NCI-H2171 treated with DMSO at 0.1 percent for 48 hours (cell line): ENCODE measurements around the gene HS2ST1.
A peak's percentile ranks its signal among the peaks of the same experiment; 100 is the strongest.
"Not testable (repeated sequence)": the region's sequence is repeated elsewhere in the genome, so short reads cannot be mapped to it uniquely, and the experiment has no call there.

Source experiments
- DNase-seq: peaks from one replicate; lab custom pipeline; 2025; lab: John Stamatoyannopoulos, UW

The HS2ST1 gene

DNA sequence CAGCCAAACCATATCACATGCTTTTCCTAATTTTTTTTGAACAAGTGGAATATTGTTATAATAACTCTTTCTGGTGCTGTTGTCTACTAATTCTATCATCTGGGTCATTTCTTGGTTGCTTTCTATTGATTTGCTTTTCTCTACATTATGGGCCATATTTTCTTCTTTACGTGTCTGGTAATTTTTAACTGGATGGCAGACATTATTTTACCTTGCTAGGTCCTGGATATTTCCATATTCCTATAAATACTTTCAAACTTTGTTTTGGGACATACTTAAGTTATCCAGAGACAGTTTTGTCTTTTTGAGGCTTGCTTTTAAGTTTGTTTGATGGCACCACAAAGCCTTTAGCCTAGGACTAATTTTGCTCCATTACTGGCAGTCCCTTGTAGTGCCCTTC lies 11.3 kb downstream of the HS2ST1 start:
- DNase-seq = no peak

DNA sequence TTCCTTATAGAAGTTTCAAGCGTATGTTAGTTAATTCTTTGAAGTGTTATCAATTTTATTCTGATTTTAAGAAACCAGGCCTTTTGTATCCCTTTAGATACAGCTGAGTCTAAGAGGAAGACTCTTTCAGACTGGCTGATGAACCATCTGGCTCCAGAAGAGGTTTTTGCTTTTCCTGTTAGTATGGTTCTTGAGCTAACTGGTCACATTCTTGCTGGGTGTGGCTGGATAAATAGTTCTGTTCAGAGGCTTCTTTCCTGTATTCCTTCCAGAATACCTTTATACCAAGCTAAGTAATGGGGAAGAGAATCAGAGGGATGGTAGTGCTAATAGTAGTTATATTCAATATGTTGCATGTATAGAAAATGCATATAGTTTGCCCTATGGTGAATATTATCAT lies 12.4 kb downstream of the HS2ST1 start:
- no peak for DNase-seq

DNA sequence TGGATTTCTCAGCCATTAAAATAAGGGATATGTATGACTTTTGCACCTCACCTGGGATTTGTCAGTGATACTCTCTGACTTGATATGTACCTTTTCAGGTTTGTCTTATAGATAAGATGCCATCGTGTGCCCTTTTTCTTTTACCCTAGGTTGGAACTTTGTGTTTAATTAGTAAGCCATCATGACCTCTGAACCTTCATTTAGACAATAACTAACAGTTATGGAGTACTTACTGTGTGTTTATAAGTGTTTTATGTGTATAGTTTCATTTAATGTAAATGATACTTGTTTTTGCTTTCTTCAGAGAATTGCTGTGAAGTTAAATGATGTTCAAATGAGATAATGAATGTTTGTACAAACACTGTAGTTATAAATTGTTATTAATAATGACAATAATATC lies 14.4 kb downstream of the HS2ST1 start:
- DNase-seq = no peak

DNA sequence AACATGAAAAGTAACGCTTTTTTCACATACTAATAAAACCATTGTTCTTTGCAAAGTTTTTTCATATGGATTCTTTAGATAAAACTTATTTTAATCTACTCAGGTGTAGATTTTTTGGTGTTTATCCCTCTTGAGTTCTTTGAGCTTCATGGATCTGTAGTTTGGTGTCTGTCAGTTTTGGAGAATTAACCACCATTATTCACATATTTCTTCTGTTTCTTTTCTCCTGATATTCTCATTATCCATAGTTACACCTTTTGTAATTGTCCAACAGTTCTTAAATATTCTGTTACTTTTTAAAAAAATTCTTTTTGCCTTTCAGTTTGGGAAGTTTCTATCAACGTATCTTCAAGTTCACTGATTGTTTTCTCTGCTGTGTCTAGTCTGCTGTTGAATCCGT lies 18.6 kb downstream of the HS2ST1 start:
- DNase-seq = no peak

DNA sequence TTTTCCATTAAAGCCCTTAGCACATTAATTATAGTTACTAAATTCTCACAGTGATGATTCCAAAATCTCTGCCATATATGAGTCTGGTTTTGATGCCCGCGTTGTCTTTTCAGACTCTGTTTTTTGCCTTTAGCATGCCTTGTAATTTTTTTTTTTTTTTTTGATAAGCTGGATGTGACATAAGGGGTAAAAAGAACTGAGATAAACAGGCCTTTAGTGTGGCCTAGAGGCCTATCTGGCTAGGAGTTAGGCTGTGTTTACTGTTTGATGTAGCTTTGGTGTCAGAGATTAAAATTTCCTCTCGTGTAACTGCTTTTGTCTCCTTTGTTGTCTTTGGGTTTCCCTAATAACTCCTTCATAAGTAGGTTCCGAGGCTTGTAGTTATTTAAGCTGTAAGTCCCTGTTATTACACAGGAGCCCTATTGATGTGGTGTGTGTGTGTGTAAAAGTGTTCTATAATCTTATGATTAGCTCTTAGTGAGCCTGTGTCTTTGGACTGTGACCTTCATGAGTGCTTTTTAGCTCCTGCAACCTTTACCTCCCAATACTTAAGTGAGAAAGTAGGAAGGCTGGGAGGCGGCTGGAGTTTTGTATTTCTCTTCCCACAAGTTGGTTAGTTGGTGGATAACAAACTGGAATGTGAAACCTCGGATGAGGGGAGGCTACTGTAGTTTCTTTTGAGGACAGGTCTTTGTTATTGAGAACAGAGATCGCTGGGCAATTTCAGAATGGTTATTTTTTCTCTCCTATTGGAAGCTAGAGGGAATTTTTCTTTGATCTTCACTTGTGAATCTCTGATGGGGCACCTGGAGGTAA lies 19.3 kb downstream of the HS2ST1 start:
- DNase-seq = no peak

GRCh38 chr1:86938450-86938849 lies 24.0 kb downstream of the HS2ST1 start:
- DNase-seq = no peak

DNA sequence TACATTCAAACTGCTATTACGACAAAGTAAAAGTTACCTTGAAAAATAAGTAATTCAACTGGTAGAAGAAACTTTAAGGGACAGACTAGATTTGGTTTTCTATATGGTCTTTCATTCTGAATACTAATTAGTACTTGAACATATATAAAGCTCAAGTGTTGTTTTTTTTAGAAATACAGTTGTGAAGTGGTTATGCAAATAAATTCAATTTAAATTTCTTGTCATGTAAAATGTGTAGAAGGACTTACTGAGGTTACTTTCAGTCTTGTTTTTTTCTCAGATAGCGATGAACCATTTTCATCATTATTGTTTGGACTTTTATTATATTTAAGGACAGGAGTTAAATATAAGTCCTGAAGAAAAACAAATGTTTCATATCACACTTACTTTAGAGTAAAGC lies 24.4 kb downstream of the HS2ST1 start:
- no peak for DNase-seq

GRCh38 chr1:86939406-86939805 lies 25.0 kb downstream of the HS2ST1 start:
- DNase-seq = no peak

DNA sequence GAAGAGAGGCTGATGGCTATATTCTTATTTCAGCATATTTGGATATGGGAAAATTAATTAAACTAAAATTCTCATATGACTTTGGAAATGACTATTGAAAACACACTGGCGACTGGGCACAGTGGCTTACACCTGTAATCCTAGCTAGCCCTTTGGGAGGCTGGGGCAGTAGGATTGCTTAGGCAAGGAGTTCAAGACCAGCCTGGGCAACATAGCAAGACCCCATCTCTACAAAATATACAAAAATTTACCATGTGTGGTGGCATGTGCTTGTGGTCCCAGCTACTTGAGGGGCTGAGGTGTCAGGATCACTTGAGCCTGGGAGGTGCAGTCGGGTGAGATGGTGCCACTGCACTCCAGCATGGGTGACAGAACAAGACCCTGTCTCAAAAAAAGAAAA lies 26.2 kb downstream of the HS2ST1 start:
- DNase-seq = no peak

GRCh38 chr1:86942042-86942441 lies 27.6 kb downstream of the HS2ST1 start:
- DNase-seq = no peak

GRCh38 chr1:86942743-86943142 lies 28.3 kb downstream of the HS2ST1 start:
- DNase-seq = no peak

GRCh38 chr1:86948212-86948611 lies 33.8 kb downstream of the HS2ST1 start:
- no peak for DNase-seq

GRCh38 chr1:86950712-86951419 lies 36.4 kb downstream of the HS2ST1 start:
- DNase-seq = no peak

- DNase-seq = no peak
These were observed 37.0 kb downstream of the HS2ST1 start for GRCh38 chr1:86951430-86951829.

DNA sequence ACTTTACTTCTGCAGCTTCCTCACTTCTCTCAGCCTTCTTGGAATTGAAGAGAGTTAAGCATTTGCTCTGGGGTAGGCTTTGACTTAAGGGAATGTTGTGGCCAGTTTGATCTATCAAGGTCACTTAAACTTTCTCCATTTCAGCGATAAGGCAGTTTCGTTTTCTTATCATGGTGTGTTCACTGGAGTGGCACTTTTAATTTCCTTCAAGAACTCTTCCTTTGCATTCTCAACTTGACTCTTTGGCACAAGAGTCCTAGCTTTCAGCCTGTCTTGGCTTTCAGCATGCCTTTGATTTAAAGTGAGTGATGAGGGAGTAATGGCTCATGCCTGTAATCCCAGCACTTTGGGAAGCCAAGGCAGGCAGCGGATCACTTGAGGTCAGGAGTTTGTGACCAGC lies 38.7 kb downstream of the HS2ST1 start:
- DNase-seq = no peak

- DNase-seq = no peak
These were observed 41.2 kb downstream of the HS2ST1 start for GRCh38 chr1:86955678-86956077.

DNA sequence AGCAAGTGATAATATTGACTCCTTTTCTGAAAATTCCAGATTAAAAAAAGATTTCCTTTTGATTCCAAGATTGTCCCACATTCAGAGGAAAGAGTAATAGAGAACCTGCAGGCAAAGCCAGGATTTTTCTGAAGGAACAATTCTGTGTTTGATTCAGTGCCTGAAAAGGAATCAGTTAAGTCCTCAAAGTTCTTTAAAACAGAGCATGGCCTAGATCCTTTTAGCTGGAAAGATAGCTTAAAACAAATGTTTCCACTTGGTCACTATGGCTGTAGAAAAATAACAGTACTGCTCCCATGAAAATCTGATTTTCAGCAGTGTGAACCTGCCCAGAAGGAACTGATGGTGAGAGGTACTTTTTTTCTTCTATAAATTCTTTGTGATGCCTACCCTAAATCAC lies 41.8 kb downstream of the HS2ST1 start:
- DNase-seq = no peak

DNA sequence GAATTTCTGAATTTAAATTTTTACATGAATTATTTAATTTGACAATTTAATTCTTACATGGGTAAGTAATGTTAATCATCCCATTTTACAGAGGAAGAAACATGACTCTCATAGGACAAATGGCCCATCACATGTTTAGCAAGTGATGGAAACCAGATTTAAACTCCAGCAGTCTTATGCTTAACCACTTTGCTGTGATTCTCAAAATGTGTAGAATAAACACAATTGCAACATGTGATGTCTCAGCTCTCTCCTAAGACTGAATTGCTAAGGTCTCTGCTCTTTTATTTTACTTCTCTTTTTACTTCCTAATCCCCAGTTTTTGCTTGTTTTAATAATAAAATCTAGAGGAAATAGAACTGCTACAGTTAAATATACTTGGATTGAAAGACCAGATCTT lies 42.8 kb downstream of the HS2ST1 start:
- DNase-seq = no peak

GRCh38 chr1:86960548-86960947 lies 46.1 kb downstream of the HS2ST1 start:
- DNase-seq = no peak

DNA sequence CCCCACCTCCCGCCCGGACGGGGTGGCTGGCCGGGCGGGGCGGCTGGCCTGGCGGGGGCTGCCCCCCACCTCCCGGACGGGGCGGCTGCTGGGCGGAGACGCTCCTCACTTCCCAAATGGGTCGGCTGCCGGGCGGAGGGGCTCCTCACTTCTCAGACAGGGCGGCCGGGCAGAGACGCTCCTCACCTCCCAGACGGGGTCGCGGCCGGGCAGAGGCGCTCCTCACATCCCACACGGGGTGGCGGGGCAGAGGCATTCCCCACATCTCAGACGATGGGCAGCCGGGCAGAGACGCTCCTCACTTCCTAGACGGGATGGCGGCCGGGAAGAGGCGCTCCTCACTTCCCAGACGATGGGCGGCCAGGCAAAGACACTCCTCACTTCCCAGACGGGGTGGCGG lies 49.4 kb downstream of the HS2ST1 start:
- not testable (repeated sequence) for DNase-seq

DNA sequence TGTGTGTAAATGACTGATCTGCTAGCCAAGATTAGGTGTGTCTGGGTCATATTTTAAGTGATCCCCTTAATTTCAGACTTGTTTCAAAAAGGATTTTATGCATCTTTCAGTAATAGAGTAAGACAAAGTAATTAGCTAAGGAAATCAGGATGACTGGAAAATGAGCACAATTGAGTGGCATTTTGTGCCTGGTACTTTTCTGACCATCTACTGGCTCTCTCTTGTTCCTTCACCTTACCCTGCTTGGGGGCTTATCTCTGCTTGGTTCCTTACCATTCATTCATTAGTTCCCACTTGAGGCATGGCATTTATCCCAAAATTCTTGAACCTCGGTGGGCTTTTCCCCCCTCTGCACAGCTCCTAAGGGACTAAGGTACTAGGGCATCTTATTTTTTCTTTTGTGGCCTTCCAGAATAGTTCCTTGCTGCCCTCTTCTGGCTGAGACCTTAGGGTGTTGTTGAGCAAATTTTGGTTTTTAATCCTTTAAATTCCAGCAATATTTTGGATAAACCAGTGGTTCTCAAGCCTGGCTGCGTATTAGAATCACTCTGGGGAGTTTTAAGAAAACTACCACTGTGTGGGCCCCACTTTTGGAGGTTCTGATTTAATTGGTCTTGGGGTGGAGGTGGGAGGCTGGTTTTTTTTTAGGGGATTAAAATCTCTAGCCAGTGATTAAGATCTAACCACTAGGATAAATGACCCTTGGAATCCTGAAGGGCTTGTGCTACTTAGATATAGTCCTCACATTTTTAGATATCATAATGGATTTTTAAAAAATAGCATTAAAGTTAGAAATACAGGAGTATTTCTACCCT lies 50.8 kb downstream of the HS2ST1 start:
- DNase-seq = peak; percentile 11

GRCh38 chr1:86965827-86966182 lies 51.4 kb downstream of the HS2ST1 start:
- DNase-seq = no peak

DNA sequence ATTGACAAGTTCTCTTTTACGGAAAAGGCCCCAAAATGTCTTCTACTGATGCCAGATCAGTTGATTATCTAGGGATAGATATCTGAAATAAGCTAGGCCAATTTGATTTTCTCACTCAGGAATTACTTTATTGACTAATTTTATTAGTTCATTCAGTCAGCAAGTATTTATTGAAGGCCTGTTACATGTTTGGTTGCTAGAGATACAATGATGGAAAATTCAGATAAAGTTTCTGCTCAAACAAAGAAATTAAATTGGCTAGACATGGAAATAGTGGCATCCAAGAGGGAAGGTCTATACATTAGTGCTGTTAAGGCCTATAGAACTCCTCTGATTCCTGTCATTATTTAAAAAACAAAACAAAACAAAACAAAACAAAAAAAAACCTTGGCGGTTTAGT lies 56.5 kb downstream of the HS2ST1 start:
- DNase-seq = no peak
